Upper lobe of left lung (tissue), 6 donors: ENCODE measurements around the gene SLC5A6. TPM values are rescaled to one million over a fixed set of nuclear protein-coding genes. Genes with fewer than 3 reads are reported as not detected.

Experiments
- ATAC-seq, 2 donors: fragments of 200-7000 bp; cut with Tn5 transposase; one replicate each; pipeline ENCODE4 v1.9.1; 2022; ENCODE audit warnings: mild to moderate bottlenecking in 2 of 2, moderate library complexity in 2 of 2; ENCODE audit not compliant: low FRiP score in 2 of 2
- DNase-seq, 2 donors: peaks; one replicate each; pipeline ENCODE4 v3.0.0-alpha.2; 2019 to 2020
- H3K27ac ChIP-seq, 4 donors: fragments of 200-600 bp; sonication (generic); one replicate each; pipeline ENCODE4 v1.5.1; 2016 to 2019
- H3K27me3 ChIP-seq, 4 donors: fragments of 200-600 bp; sonication (generic); one replicate each; pipeline ENCODE4 v1.5.1; 2017 to 2019
- H3K36me3 ChIP-seq, 4 donors: fragments of 200-600 bp; sonication (generic); one replicate each; pipeline ENCODE4 v1.5.1; 2016 to 2019
- H3K4me1 ChIP-seq, 4 donors: fragments of 200-600 bp; sonication (generic); one replicate each; pipeline ENCODE4 v1.5.1; 2018 to 2019
- H3K4me3 ChIP-seq, 4 donors: fragments of 200-600 bp; sonication (generic); one replicate each; pipeline ENCODE4 v1.5.1; 2017 to 2019; ENCODE audit warnings: mild to moderate bottlenecking in 2 of 4, moderate library complexity in 1 of 4
- H3K9me3 ChIP-seq, 4 donors: fragments of 200-600 bp; sonication (generic); one replicate each; pipeline ENCODE4 v1.5.1; 2018 to 2019
- CTCF ChIP-seq, 6 experiments: fragments of 450-650 bp in 4 of 6; fragments of 200-600 bp in 2 of 6; sonication (generic) in 2 of 6; IDR thresholded peaks; one replicate each; pipeline ENCODE4 v1.5.1; 2016 to 2019; ENCODE audit warnings: antibody characterized with exemption in 6 of 6
- EP300 ChIP-seq, 4 donors: sonication (generic); formaldehyde crosslinking; IDR thresholded peaks; one replicate each; pipeline ENCODE4 v1.5.1; 2017; ENCODE audit warnings: antibody characterized with exemption in 4 of 4, control low read depth in 2 of 4
- POLR2A ChIP-seq, 4 donors: fragments of 450-650 bp; IDR thresholded peaks; one replicate each; pipeline ENCODE4 v1.5.1; 2016 to 2017; ENCODE audit warnings: antibody characterized with exemption in 4 of 4, mild to moderate bottlenecking in 2 of 4
- POLR2AphosphoS5 ChIP-seq, 2 donors: sonication (generic); formaldehyde crosslinking; IDR thresholded peaks; one replicate each; pipeline ENCODE4 v1.5.1; 2017; ENCODE audit warnings: antibody characterized with exemption in 2 of 2
- WGBS, 2 donors: methylation state at CpG; one replicate each; pipeline ENCODE4 v1.1.5; 2017 to 2018; 5-methylcytosine and 5-hydroxymethylcytosine counted together
- total RNA-seq, 6 donors: library from RNA; depleted of rRNA in 4 of 6; stranded (reverse); fragments of >200 nt in 4 of 6; gene quantifications; one replicate each; pipeline versions ENCODE4 v1.1.0 to v1.2.1, GENCODE V29; 2016 to 2021
- donor health status: DM: no; HTN: no; CAD: no; lungs with moderate emphysema.
- donor health status: DM: no; HTN: yes; CAD: no; lungs with severe emphysema.

The SLC5A6 gene
- total RNA-seq, 6 donors from 2014 or later: 13.6 to 29.6 (median 21.0) TPM

GRCh38 chr2:27204566-27204965 lies 7.5 kb downstream of the SLC5A6 start:
- no peak overlapping the region for H3K4me3 ChIP-seq
- ATAC-seq (no peak), DNase-seq (no peak)
- no peaks in the 10 kb centered on the region for H3K27me3 ChIP-seq
- TF ChIP-seq POLR2AphosphoS5 (IDR thresholded peaks at IDR 0.05) (no peak), CTCF (IDR thresholded peaks at IDR 0.05) (no peak)
- H3K9me3 ChIP-seq: no peaks in the 10 kb centered on the region
- H3K27ac ChIP-seq: no peak overlapping the region
- 90 to 92% methylated on average over 2 to 8 of the region's 8 CpGs for WGBS, 2 donors
- peaks cover 4 to 89% (median 71%) of the 10 kb centered on the region in 4 donors for H3K36me3 ChIP-seq
- no peaks in the 10 kb centered on the region for H3K4me1 ChIP-seq

- ATAC-seq: no peak
- no peak for TF ChIP-seq POLR2AphosphoS5 (IDR thresholded peaks at IDR 0.05)
- no peak for TF ChIP-seq EP300 (IDR thresholded peaks at IDR 0.05)
- no peak for TF ChIP-seq POLR2A (IDR thresholded peaks at IDR 0.05)
- TF ChIP-seq CTCF (IDR thresholded peaks at IDR 0.05): no peak
- 92 to 93% methylated on average over 9 of the region's 9 CpGs for WGBS, 2 donors
Measured at GRCh38 chr2:27203741-27204140, 8.3 kb downstream of the SLC5A6 start.

GRCh38 chr2:27202854-27203253 lies 9.2 kb downstream of the SLC5A6 start:
- Histone ChIP-seq H3K36me3 (peaks cover 4 to 79% (median 62%) of the 10 kb centered on the region in 4 donors), H3K4me1 (no peaks in the 10 kb centered on the region), H3K27me3 (no peaks in the 10 kb centered on the region), H3K4me3 (no peak overlapping the region), H3K9me3 (no peaks in the 10 kb centered on the region), H3K27ac (no peak overlapping the region)
- WGBS, 2 donors: 78 to 89% methylated on average over 2 of the region's 2 CpGs
- ATAC-seq (no peak), DNase-seq (no peak)
- TF ChIP-seq CTCF (IDR thresholded peaks at IDR 0.05) (no peak), EP300 (IDR thresholded peaks at IDR 0.05) (no peak), POLR2AphosphoS5 (IDR thresholded peaks at IDR 0.05) (no peak), POLR2A (IDR thresholded peaks at IDR 0.05) (no peak)

More at GRCh38 chr2:27203741-27204140, 8.3 kb downstream of the SLC5A6 start:
- H3K4me3 ChIP-seq: no peak overlapping the region
- peaks cover 4 to 88% (median 69%) of the 10 kb centered on the region in 4 donors for H3K36me3 ChIP-seq
- H3K9me3 ChIP-seq: no peaks in the 10 kb centered on the region
- no peak for DNase-seq
- no peak overlapping the region for H3K27ac ChIP-seq
- H3K27me3 ChIP-seq: no peaks in the 10 kb centered on the region
- H3K4me1 ChIP-seq: no peaks in the 10 kb centered on the region

- TF ChIP-seq CTCF (IDR thresholded peaks at IDR 0.05) (no peak), EP300 (IDR thresholded peaks at IDR 0.05) (no peak), POLR2AphosphoS5 (IDR thresholded peaks at IDR 0.05) (no peak), POLR2A (IDR thresholded peaks at IDR 0.05) (no peak)
- H3K9me3 ChIP-seq: no peaks in the 10 kb centered on the region
- 94 to 96% methylated on average over 7 of the region's 7 CpGs for WGBS, 2 donors
- no peak overlapping the region for H3K4me3 ChIP-seq
- H3K27ac ChIP-seq: no peak overlapping the region
- no peaks in the 10 kb centered on the region for H3K4me1 ChIP-seq
- peaks cover 4 to 67% (median 51%) of the 10 kb centered on the region in 4 donors for H3K36me3 ChIP-seq
- DNase-seq: peak in 1 of 2 donors; percentile 42
- ATAC-seq: no peak
- H3K27me3 ChIP-seq: no peaks in the 10 kb centered on the region
Measured at GRCh38 chr2:27201675-27202074, 10.4 kb downstream of the SLC5A6 start.

- WGBS, 2 donors: 84 to 92% methylated on average over 2 of the region's 2 CpGs
- H3K9me3 ChIP-seq: no peaks in the 10 kb centered on the region
- peaks cover 4 to 44% (median 30%) of the 10 kb centered on the region in 4 donors for H3K36me3 ChIP-seq
- no peak overlapping the region for H3K27ac ChIP-seq
- ATAC-seq (peak in 1 of 2 donors; percentile 28), DNase-seq (no peak)
- TF ChIP-seq CTCF (IDR thresholded peaks at IDR 0.05): no peak
- no peak for TF ChIP-seq EP300 (IDR thresholded peaks at IDR 0.05)
- TF ChIP-seq POLR2A (IDR thresholded peaks at IDR 0.05): no peak
- no peak for TF ChIP-seq POLR2AphosphoS5 (IDR thresholded peaks at IDR 0.05)
- H3K27me3 ChIP-seq: no peaks in the 10 kb centered on the region
- no peak overlapping the region for H3K4me3 ChIP-seq
- H3K4me1 ChIP-seq: no peaks in the 10 kb centered on the region
Measured at GRCh38 chr2:27199241-27199640, 12.8 kb downstream of the SLC5A6 start.
